H1 (cell line): ENCODE measurements around the gene MT1B.

ENCODE experiments used
- RAD21 ChIP-seq, 2 experiments: IDR thresholded peaks in 1 of 2; conservative IDR thresholded peaks in 1 of 2; 2 replicates each; pipeline ENCODE4 v1.6.1; 2011; ENCODE audit warnings: low read depth in 2 of 2, low read length in 2 of 2, improper control_type of control experiment in 1 of 2, inconsistent platforms in 1 of 2, mild to moderate bottlenecking in 1 of 2, moderate library complexity in 1 of 2
- TF ChIP-seq, protein P1 (sequence below), 3 experiments: IDR thresholded peaks; 1 replicate in 2 of 3; 2 replicates in 1 of 3; pipeline versions ENCODE4 v1.5.1 to v1.6.1; 2011; ENCODE audit warnings: low read length in 3 of 3, mild to moderate bottlenecking in 3 of 3, inconsistent platforms in 2 of 3, low read depth in 1 of 3, moderate library complexity in 1 of 3; ENCODE audit not compliant: insufficient read depth in 1 of 3; ENCODE audit errors: control extremely low read depth in 1 of 3

DNA sequence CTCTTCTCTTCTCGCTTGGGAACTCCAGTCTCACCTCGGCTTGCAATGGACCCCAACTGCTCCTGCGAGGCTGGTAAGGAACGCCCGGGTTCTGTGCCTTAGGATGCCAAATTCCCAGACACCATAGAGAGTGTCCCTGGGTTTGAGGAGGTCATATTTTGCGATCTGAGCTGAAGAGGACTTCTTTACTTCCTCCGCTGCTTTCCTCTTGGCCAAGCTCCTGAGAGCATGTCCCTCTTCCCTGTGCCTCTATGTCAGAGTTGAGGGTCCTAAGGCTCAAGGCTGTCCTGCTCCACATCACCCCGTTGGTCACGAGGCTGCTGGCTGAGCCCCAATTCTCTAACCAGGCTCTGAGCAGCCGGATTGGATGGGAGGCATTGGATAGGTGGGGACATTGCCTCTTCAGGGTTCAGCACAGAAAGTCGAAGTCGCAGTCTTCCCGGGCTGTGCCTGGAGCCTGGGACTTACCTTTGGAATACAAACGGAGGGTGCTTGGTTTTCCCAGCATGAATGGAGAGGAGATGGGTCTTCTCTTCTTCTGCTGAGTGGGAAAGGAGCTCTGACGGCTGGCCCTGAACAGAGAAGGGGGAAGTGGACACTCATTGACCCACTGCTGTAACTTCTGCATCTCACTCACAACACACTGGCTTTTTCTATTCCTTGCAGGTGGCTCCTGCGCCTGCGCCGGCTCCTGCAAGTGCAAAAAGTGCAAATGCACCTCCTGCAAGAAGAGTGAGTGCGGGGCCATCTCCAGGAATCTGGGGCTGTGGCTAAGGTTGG is 18.3 kb downstream of the MT1B start:
- no peak for TF ChIP-seq RAD21 (IDR thresholded peaks at IDR 0.05 in 1 of 2, conservative IDR thresholded peaks at IDR 0.05 in 1 of 2; ENCODE audit: low read depth in 2 of 2, low read length in 2 of 2)
- TF ChIP-seq, protein P1, sequence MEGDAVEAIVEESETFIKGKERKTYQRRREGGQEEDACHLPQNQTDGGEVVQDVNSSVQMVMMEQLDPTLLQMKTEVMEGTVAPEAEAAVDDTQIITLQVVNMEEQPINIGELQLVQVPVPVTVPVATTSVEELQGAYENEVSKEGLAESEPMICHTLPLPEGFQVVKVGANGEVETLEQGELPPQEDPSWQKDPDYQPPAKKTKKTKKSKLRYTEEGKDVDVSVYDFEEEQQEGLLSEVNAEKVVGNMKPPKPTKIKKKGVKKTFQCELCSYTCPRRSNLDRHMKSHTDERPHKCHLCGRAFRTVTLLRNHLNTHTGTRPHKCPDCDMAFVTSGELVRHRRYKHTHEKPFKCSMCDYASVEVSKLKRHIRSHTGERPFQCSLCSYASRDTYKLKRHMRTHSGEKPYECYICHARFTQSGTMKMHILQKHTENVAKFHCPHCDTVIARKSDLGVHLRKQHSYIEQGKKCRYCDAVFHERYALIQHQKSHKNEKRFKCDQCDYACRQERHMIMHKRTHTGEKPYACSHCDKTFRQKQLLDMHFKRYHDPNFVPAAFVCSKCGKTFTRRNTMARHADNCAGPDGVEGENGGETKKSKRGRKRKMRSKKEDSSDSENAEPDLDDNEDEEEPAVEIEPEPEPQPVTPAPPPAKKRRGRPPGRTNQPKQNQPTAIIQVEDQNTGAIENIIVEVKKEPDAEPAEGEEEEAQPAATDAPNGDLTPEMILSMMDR (IDR thresholded peaks at IDR 0.05; ENCODE audit: control extremely low read depth in 1 of 3, insufficient read depth in 1 of 3, low read depth in 1 of 3, low read length in 3 of 3): no peak
